Adrenal gland (tissue), 12 donors: ENCODE measurements around the gene SNX25. TPM values are rescaled to one million over a fixed set of nuclear protein-coding genes. Genes with fewer than 3 reads are reported as not detected.

Source experiments
- DNase-seq, 7 donors: peaks; one replicate each; pipeline ENCODE4 v3.0.0-alpha.2; 2019 to 2020
- H3K27ac ChIP-seq, 5 donors: fragments of 200-600 bp; sonication (generic) in 4 of 5; 1 replicate in 3 of 5; 2 replicates in 2 of 5; pipeline versions ENCODE4 v1.5.1 to v1.8.0; 2016 to 2020; ENCODE audit warnings: mild to moderate bottlenecking in 1 of 5
- H3K27me3 ChIP-seq: fragments of 200-600 bp; 2 replicates; pipeline ENCODE4 v1.8.0; 2021
- H3K36me3 ChIP-seq, 2 donors: fragments of 200-600 bp; replicated peaks in 1 of 2; 1 replicate in 1 of 2; 2 replicates in 1 of 2; pipeline versions ENCODE4 v1.5.1 to v1.8.0; 2018 to 2022
- H3K4me1 ChIP-seq, 2 donors: fragments of 200-600 bp; replicated peaks in 1 of 2; 1 replicate in 1 of 2; 2 replicates in 1 of 2; pipeline versions ENCODE4 v1.5.1 to v1.8.0; 2018 to 2021
- H3K4me3 ChIP-seq, 4 donors: fragments of 200-600 bp; sonication (generic) in 3 of 4; one replicate each; pipeline ENCODE4 v1.5.1; 2016 to 2018
- H3K9me3 ChIP-seq, 3 donors: fragments of 200-600 bp; sonication (generic) in 1 of 3; replicated peaks in 1 of 3; 1 replicate in 2 of 3; 2 replicates in 1 of 3; pipeline versions ENCODE4 v1.5.1 to v1.8.0; 2016 to 2021
- CTCF ChIP-seq, 6 experiments: fragments of 450-650 bp in 4 of 6; fragments of 200-600 bp in 2 of 6; sonication (generic) in 1 of 6; IDR thresholded peaks; 1 replicate in 5 of 6; 2 replicates in 1 of 6; pipeline versions ENCODE4 v1.5.1 to v1.8.0; 2016 to 2021; ENCODE audit warnings: antibody characterized with exemption in 6 of 6, mild to moderate bottlenecking in 2 of 6, moderate library complexity in 1 of 6
- POLR2A ChIP-seq, 2 donors: fragments of 450-650 bp; IDR thresholded peaks; one replicate each; pipeline ENCODE4 v1.6.1; 2017; ENCODE audit warnings: antibody characterized with exemption in 2 of 2, mild to moderate bottlenecking in 2 of 2, moderate library complexity in 1 of 2
- WGBS, 4 donors: extraction: QIAGEN DNeasy Blood & Tissue Kit in 2 of 4; methylation state at CpG; one replicate each; pipeline versions ENCODE4 v1.1.5 to v1.1.7; 2013 to 2017; 5-methylcytosine and 5-hydroxymethylcytosine counted together
- intact Hi-C, 2 donors: fragments of 100-400 bp; cut with DNase I; formaldehyde crosslinking; loops; one replicate each; pipeline versions ENCODE4 v1.14.1 to v1.15.0; 2022 to 2023
- polyA plus RNA-seq, 3 donors: library from polyadenylated mRNA; stranded (reverse); fragments of 200-250 nt in 2 of 3; fragments of 350-450 nt in 1 of 3; fragmentation: Illumina TruSeq in 1 of 3; extraction: RNeasy Lipid Tissue Mini Kit (QIAGEN cat#74804) in 1 of 3; gene quantifications; one replicate each; pipeline ENCODE4 v1.2.3, GENCODE V29; 2013 to 2014
- total RNA-seq, 9 donors: library from RNA; depleted of rRNA in 4 of 9; stranded (reverse); fragments of >200 nt in 4 of 9; fragments of 120-200 nt in 1 of 9; fragmentation: NEBNext Ultra II Directional in 1 of 9; extraction: Animal tissue kit (Norgen Biotek cat#: 25700) in 1 of 9; gene quantifications; one replicate each; pipeline versions ENCODE4 v1.1.0 to v1.2.4, GENCODE V29; 2013 to 2023
- donor health status: healthy with polysubstance abuse.
- donor health status: Bipolar disorder and iron deficiency.
- donor health status: DM: yes; HTN: yes; CAD: no.
- donor health status: DM: no; HTN: no; CAD: no.
- donor health status: DM: no; HTN: no; CAD: no.
- donor health status: DM: yes; HTN: yes; CAD: no.

The SNX25 gene
- total and polyA plus RNA-seq, 12 donors: 4.7 to 29.3 (median 13.3) TPM

DNA sequence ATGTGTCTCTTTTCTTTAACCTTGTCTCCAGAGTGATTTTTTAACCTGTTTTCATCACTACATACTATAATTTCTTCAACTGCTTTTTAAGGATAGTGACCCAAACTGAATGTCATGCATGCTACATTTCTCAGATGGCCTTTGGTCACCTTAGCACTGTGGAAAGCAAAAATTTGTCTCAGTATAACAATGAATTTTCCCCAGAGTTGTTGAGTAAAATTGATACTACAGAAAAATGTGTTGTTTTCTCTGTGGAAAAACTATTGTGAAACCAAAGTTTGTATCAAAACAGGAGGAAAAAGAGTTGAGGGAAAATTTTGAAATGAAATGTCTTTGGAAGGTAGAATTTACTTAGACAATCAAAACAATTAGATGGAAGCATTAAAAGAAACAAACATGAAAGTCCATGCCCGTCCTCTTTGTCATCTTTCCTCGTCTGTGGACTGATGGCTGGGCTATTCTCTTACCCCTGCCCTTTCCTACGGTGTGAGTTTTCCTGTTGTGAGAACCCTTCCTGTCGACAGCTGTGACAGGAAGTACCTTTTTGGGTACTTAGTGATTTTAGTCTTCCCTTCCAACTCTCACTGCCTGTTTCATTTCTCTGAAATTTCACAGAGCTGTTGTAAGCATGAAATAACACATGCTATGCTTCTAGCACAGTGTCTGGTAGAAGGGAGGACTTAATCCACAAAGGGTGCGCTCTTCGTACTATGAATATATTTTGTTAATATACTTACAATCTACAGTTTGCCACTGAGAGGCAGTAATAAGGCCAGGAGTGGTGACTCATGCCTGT lies 135.5 kb downstream of the SNX25 start:
- intact Hi-C loops: no loop called here
- H3K27ac ChIP-seq: peak overlapping the region in 2 of 5 donors; percentile 40 to 61
- peaks cover 0 to 9% of the 10 kb centered on the region in 2 donors for H3K36me3 ChIP-seq
- 69 to 81% (median 72%) methylated on average over 6 of the region's 6 CpGs for WGBS, 4 donors
- peaks cover 0 to 8% of the 10 kb centered on the region in 2 donors for H3K4me1 ChIP-seq
- no peaks in the 10 kb centered on the region for H3K27me3 ChIP-seq
- no peak for DNase-seq
- no peak overlapping the region for H3K4me3 ChIP-seq
- no peak for TF ChIP-seq POLR2A (IDR thresholded peaks at IDR 0.05)
- TF ChIP-seq CTCF (IDR thresholded peaks at IDR 0.05): no peak
- H3K9me3 ChIP-seq: no peaks in the 10 kb centered on the region

DNA sequence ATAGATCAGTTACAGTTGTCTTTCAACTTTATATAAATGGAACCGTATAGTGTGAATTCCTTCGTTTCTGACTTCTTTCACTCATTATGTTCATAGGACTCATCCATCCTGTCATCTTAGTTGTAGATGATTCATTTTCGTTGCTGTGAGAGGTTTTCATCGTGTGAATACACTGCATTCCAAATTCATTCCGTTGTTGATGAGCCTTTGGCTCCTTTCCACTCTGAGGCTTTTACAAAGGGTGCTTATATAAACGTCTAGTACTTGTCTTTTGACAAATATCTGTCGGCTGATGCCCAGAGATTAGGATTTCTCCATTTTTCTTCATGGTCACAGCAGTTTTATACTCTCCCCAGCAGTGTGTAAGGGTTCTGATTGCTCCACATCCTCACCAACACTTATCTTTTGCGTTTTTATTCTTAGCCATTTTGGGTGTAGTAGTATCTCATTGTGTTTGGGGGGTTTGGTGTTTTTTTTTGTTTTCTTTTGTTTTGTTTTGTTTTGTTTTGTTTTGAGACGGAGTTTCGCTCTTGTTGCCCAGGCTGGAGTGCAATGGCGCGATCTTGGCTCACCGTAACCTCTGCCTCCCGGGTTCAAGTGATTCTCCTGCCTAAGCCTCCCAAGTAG lies 137.7 kb downstream of the SNX25 start:
- intact Hi-C loops: no loop called here
- Histone ChIP-seq H3K27me3 (no peaks in the 10 kb centered on the region), H3K27ac (no peak overlapping the region), H3K4me3 (no peak overlapping the region), H3K9me3 (no peaks in the 10 kb centered on the region), H3K36me3 (peaks cover 0 to 9% of the 10 kb centered on the region in 2 donors), H3K4me1 (peaks cover 0 to 8% of the 10 kb centered on the region in 2 donors)
- TF ChIP-seq CTCF (IDR thresholded peaks at IDR 0.05) (no peak), POLR2A (IDR thresholded peaks at IDR 0.05) (no peak)
- 87 to 91% (median 90%) methylated on average over 14 of the region's 14 CpGs for WGBS, 4 donors
- DNase-seq: no peak

- TF ChIP-seq CTCF (IDR thresholded peaks at IDR 0.05) (no peak), POLR2A (IDR thresholded peaks at IDR 0.05) (no peak)
- Histone ChIP-seq H3K36me3 (peaks cover 0 to 5% of the 10 kb centered on the region in 2 donors), H3K27ac (no peak overlapping the region), H3K9me3 (no peaks in the 10 kb centered on the region), H3K27me3 (no peaks in the 10 kb centered on the region), H3K4me3 (no peak overlapping the region), H3K4me1 (no peaks in the 10 kb centered on the region)
- intact Hi-C loops: no loop called here
- WGBS, 4 donors: 84 to 93% (median 90%) methylated on average over 13 of the region's 13 CpGs
- no peak for DNase-seq
These were observed 142.3 kb downstream of the SNX25 start for GRCh38 chr4:185351691-185352090.

- no peak for DNase-seq
- no peak overlapping the region for H3K27ac ChIP-seq
- no peak overlapping the region for H3K4me3 ChIP-seq
- no peaks in the 10 kb centered on the region for H3K27me3 ChIP-seq
- TF ChIP-seq CTCF (IDR thresholded peaks at IDR 0.05) (no peak), POLR2A (IDR thresholded peaks at IDR 0.05) (no peak)
- H3K4me1 ChIP-seq: no peaks in the 10 kb centered on the region
- intact Hi-C loops: no loop called here
- no peaks in the 10 kb centered on the region for H3K36me3 ChIP-seq
- WGBS, 4 donors: 88 to 96% (median 92%) methylated on average over 7 of the region's 7 CpGs
- no peaks in the 10 kb centered on the region for H3K9me3 ChIP-seq
These were observed 142.8 kb downstream of the SNX25 start for GRCh38 chr4:185352202-185352601.
